IMR-90 (cell line): ENCODE measurements around the gene PSEN1. TPM values are rescaled to one million over a fixed set of nuclear protein-coding genes. Genes with fewer than 3 reads are reported as not detected.

Experiments used
- ATAC-seq: fragments of 200-7000 bp; cut with Tn5 transposase; 2 replicates; pipeline ENCODE4 v1.9.1; 2020; ENCODE audit warnings: low read depth, mild to moderate bottlenecking, moderate library complexity
- BruUV-seq: library from RNA; stranded (reverse); fragments of 400-500 nt; replicated peaks from 2 replicates; lab custom pipeline; 2021; lab: Mats Ljungman, UMichigan
- CTCF ChIA-PET: fragments of 300-600 bp; formaldehyde crosslinking; extraction: SDS; loops from one replicate; lab custom pipeline; 2021; ENCODE audit warnings: antibody characterized with exemption; lab: Yijun Ruan, JAX
- POLR2A ChIA-PET: fragments of 300-600 bp; sonication (Branson Sonifier 250); formaldehyde crosslinking; loops from one replicate; lab custom pipeline; 2022; ENCODE audit warnings: antibody characterized with exemption; ENCODE audit not compliant: unreplicated experiment; lab: Charles Lee
- DNase-seq: peaks from one replicate; pipeline ENCODE4 v3.0.0; 2013
- H2AFZ ChIP-seq: replicated peaks from 2 replicates; pipeline ENCODE3; 2013; ENCODE audit warnings: low read length, mild to moderate bottlenecking; ENCODE audit not compliant: poor library complexity
- H2AK5ac ChIP-seq: 2 replicates; pipeline ENCODE4 v1.6.1; 2013; ENCODE audit warnings: low read depth, low read length, inconsistent platforms
- H2AK9ac ChIP-seq: replicated peaks from 2 replicates; pipeline ENCODE3; 2013; ENCODE audit warnings: mild to moderate bottlenecking, low read depth, low read length, moderate library complexity; ENCODE audit not compliant: poor library complexity
- H2BK120ac ChIP-seq: 2 replicates; pipeline ENCODE4 v1.6.1; 2013; ENCODE audit warnings: low read depth, low read length, inconsistent platforms
- H2BK15ac ChIP-seq: 3 replicates; pipeline ENCODE4 v1.6.1; 2013; ENCODE audit warnings: low read depth, low read length, inconsistent platforms
- H2BK20ac ChIP-seq: 2 replicates; pipeline ENCODE4 v1.6.1; 2013; ENCODE audit warnings: low read depth, mild to moderate bottlenecking, inconsistent platforms, low read length, moderate library complexity
- H2BK5ac ChIP-seq: 2 replicates; pipeline ENCODE4 v1.6.1; 2013; ENCODE audit warnings: mild to moderate bottlenecking, low read depth, low read length, inconsistent platforms; ENCODE audit not compliant: poor library complexity, severe bottlenecking
- H3K14ac ChIP-seq: replicated peaks from 2 replicates; pipeline ENCODE4 v1.6.1; 2013; ENCODE audit warnings: low read depth, low read length, inconsistent platforms
- H3K18ac ChIP-seq: 2 replicates; pipeline ENCODE4 v1.6.1; 2013; ENCODE audit warnings: low read depth, low read length, control low read depth
- H3K23ac ChIP-seq: 2 replicates; pipeline ENCODE4 v1.6.1; 2013; ENCODE audit warnings: low read depth, low read length, inconsistent platforms
- H3K27ac ChIP-seq: 2 replicates; pipeline ENCODE4 v1.5.1; 2013; ENCODE audit warnings: mild to moderate bottlenecking, control low read depth, low read length; ENCODE audit not compliant: insufficient read depth
- H3K27me3 ChIP-seq: 2 replicates; pipeline ENCODE4 v1.6.1; 2013; ENCODE audit warnings: low read length; ENCODE audit not compliant: control insufficient read depth, insufficient read depth
- H3K36me3 ChIP-seq: 2 replicates; pipeline ENCODE4 v1.6.1; 2013; ENCODE audit warnings: low read length, mixed read lengths; ENCODE audit not compliant: control insufficient read depth, insufficient read depth
- H3K4ac ChIP-seq: 2 replicates; pipeline ENCODE4 v1.6.1; 2013; ENCODE audit warnings: low read depth, low read length, inconsistent platforms
- H3K4me1 ChIP-seq: 2 replicates; pipeline ENCODE4 v1.6.1; 2013; ENCODE audit warnings: low read length, mixed read lengths; ENCODE audit not compliant: control insufficient read depth, insufficient read depth
- H3K4me2 ChIP-seq: 2 replicates; pipeline ENCODE4 v1.6.1; 2013; ENCODE audit warnings: low read depth, mild to moderate bottlenecking, control low read depth, low read length, moderate library complexity
- H3K4me3 ChIP-seq: 2 replicates; pipeline ENCODE4 v1.5.1; 2013; ENCODE audit warnings: low read depth, mild to moderate bottlenecking, control low read depth, low read length, moderate library complexity; ENCODE audit not compliant: insufficient read depth
- H3K56ac ChIP-seq: 2 replicates; pipeline ENCODE4 v1.6.1; 2013; ENCODE audit warnings: low read length, inconsistent platforms; ENCODE audit not compliant: insufficient read depth; ENCODE audit errors: extremely low read depth
- H3K79me1 ChIP-seq, 2 experiments: 2 replicates each; pipeline ENCODE4 v1.6.1; 2013; ENCODE audit warnings: low read length in 2 of 2, inconsistent platforms in 1 of 2, low read depth in 1 of 2
- H3K9ac ChIP-seq: 2 replicates; pipeline ENCODE4 v1.6.1; 2013; ENCODE audit warnings: low read depth, low read length, control low read depth
- H3K9me1 ChIP-seq: 2 replicates; pipeline ENCODE4 v1.6.1; 2013; ENCODE audit warnings: low read length, inconsistent platforms; ENCODE audit not compliant: insufficient read depth
- H3K9me3 ChIP-seq: 2 replicates; pipeline ENCODE4 v1.6.1; 2013; ENCODE audit warnings: low read length; ENCODE audit not compliant: control insufficient read depth, insufficient read depth
- H4K20me1 ChIP-seq: 2 replicates; pipeline ENCODE4 v1.6.1; 2013; ENCODE audit warnings: low read length, inconsistent platforms; ENCODE audit not compliant: insufficient read depth
- H4K5ac ChIP-seq: 2 replicates; pipeline ENCODE4 v1.6.1; 2013; ENCODE audit warnings: mild to moderate bottlenecking, low read depth, low read length, control low read depth
- H4K8ac ChIP-seq, 2 experiments: 2 replicates each; pipeline ENCODE4 v1.6.1; 2013; ENCODE audit warnings: low read depth in 2 of 2, low read length in 2 of 2, control low read depth in 1 of 2, inconsistent platforms in 1 of 2
- H4K91ac ChIP-seq: 2 replicates; pipeline ENCODE4 v1.6.1; 2013; ENCODE audit warnings: low read depth, low read length, inconsistent platforms; ENCODE audit not compliant: insufficient read depth
- CEBPB ChIP-seq: IDR thresholded peaks from 2 replicates; pipeline ENCODE4 v1.6.1; 2012; ENCODE audit warnings: low read depth, low read length, improper control_type of control experiment
- CHD1 ChIP-seq: IDR thresholded peaks from 2 replicates; pipeline ENCODE4 v1.6.1; 2012; ENCODE audit warnings: low read depth, low read length, improper control_type of control experiment
- FOS ChIP-seq: fragments of 150-350 bp; IDR thresholded peaks from 2 replicates; pipeline ENCODE4 v1.6.1; 2016; ENCODE audit warnings: low read depth, low read length
- MAFK ChIP-seq: IDR thresholded peaks from 2 replicates; pipeline ENCODE4 v1.6.1; 2012; ENCODE audit warnings: low read depth, low read length, improper control_type of control experiment
- MAZ ChIP-seq: IDR thresholded peaks from 2 replicates; pipeline ENCODE4 v1.6.1; 2012; ENCODE audit warnings: low read depth, mild to moderate bottlenecking, low read length, improper control_type of control experiment, moderate library complexity, borderline replicate concordance
- MXI1 ChIP-seq: IDR thresholded peaks from 2 replicates; pipeline ENCODE4 v1.6.1; 2012; ENCODE audit warnings: low read depth, mild to moderate bottlenecking, low read length, moderate library complexity, borderline replicate concordance
- NFE2L2 ChIP-seq: fragments of 150-350 bp; IDR thresholded peaks from 2 replicates; pipeline ENCODE4 v1.6.1; 2016; ENCODE audit warnings: low read depth, mild to moderate bottlenecking, low read length
- RAD21 ChIP-seq: IDR thresholded peaks from 2 replicates; pipeline ENCODE4 v1.6.1; 2012; ENCODE audit warnings: low read length, improper control_type of control experiment
- RCOR1 ChIP-seq: IDR thresholded peaks from 2 replicates; pipeline ENCODE4 v1.6.1; 2012; ENCODE audit warnings: mild to moderate bottlenecking, low read length, improper control_type of control experiment; ENCODE audit not compliant: insufficient replicate concordance
- RFX5 ChIP-seq: IDR thresholded peaks from 2 replicates; pipeline ENCODE4 v1.8.0; 2012; ENCODE audit warnings: low read depth, mild to moderate bottlenecking, low read length, moderate library complexity
- SMC3 ChIP-seq: fragments of 150-350 bp; IDR thresholded peaks from 2 replicates; pipeline ENCODE4 v1.6.1; 2016; ENCODE audit warnings: low read depth, mild to moderate bottlenecking, antibody characterized with exemption, low read length, moderate library complexity
- WGBS, 2 experiments: methylation state at CpG; one replicate each; pipeline versions ENCODE4 v1.1.5 to v1.1.7; 2013; ENCODE audit warnings: missing lambda C conversion rate in 2 of 2; ENCODE audit not compliant: insufficient read length in 1 of 2; ENCODE audit errors: extremely low coverage in 2 of 2; 5-methylcytosine and 5-hydroxymethylcytosine counted together
- dilution Hi-C: fragments of 300-500 bp; cut with HindIII; formaldehyde crosslinking; loops from one replicate; pipeline ENCODE4 v1.14.3; 2018; ENCODE audit warnings: low sequenced_read_pairs; ENCODE audit not compliant: unreplicated experiment
- in situ Hi-C: fragments of 300-500 bp; cut with MboI; formaldehyde crosslinking; loops from 3 replicates; pipeline ENCODE4 v1.14.3; 2019; ENCODE audit warnings: low sequenced_read_pairs, inconsistent platforms, mixed read lengths
- intact Hi-C: fragments of 100-400 bp; cut with micrococcal nuclease; formaldehyde crosslinking; loops from 2 replicates; pipeline ENCODE4 v1.10.0; 2022
- polyA plus RNA-seq, 3 experiments: library from polyadenylated mRNA; depleted of rRNA; stranded (reverse); fragments of >200 nt; gene quantifications; 2 replicates each; pipeline ENCODE4 v1.2.3, GENCODE V29; 2012; ENCODE audit warnings: low replicate concordance in 1 of 3
- total RNA-seq: library from RNA; depleted of rRNA; stranded (reverse); fragments of >200 nt; gene quantifications from 2 replicates; pipeline ENCODE4 v1.2.3, GENCODE V29; 2012
- TF ChIP-seq, protein P1 (sequence below): fragments of 150-350 bp; IDR thresholded peaks from 2 replicates; pipeline ENCODE4 v1.6.1; 2017; ENCODE audit warnings: mild to moderate bottlenecking, antibody characterized with exemption, low read length, low read depth
- TF ChIP-seq, protein P2 (sequence below): conservative IDR thresholded peaks from 2 replicates; pipeline ENCODE4 v1.5.1; 2012; ENCODE audit warnings: mild to moderate bottlenecking, low read depth, low read length, improper control_type of control experiment
- TF ChIP-seq, protein P3 (sequence below): fragments of 150-350 bp; IDR thresholded peaks from 2 replicates; pipeline ENCODE4 v1.6.1; 2016; ENCODE audit warnings: low read depth, mild to moderate bottlenecking, low read length, moderate library complexity, borderline replicate concordance

The PSEN1 gene
- total and polyA plus RNA-seq, 2 of the 4 experiments (the other 2 are of a cell fraction), result 14.8 to 62.7 TPM

DNA sequence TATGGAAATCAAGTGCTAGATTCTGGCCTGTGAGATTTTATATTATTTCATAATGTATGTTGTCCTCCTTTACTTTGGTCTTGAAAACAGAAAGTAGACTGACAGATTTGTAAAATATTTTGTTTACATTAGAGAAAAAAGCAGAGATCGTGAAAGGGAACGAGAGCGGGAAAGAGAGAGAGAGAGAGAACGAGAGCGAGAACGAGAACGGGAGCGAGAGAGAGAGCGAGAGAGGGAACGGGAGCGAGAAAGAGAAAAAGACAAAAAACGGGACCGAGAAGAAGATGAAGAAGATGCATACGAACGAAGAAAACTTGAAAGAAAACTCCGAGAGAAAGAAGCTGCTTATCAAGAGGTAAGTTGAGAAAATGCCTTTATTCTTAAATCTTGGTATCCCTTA, 30.6 kb upstream of the PSEN1 start:
- Histone ChIP-seq H3K4me2 (no peak overlapping the region), H3K9me1 (no peaks in the 10 kb centered on the region), H4K91ac (no peak overlapping the region), H3K23ac (no peak overlapping the region), H3K4me3 (no peak overlapping the region), H2BK15ac (no peak overlapping the region), H2AK5ac (no peak overlapping the region), H3K9ac (no peak overlapping the region), H3K14ac (no peak overlapping the region), H3K56ac (no peak overlapping the region), H2BK120ac (no peak overlapping the region), H3K18ac (no peak overlapping the region), H3K36me3 (peaks cover 48% of the 10 kb centered on the region), H4K20me1 (no peaks in the 10 kb centered on the region), H3K27ac (no peak overlapping the region), H3K9me3 (no peaks in the 10 kb centered on the region), H4K5ac (no peak overlapping the region), H3K27me3 (no peaks in the 10 kb centered on the region), H3K4me1 (no peaks in the 10 kb centered on the region), H4K8ac (no peak overlapping the region), H2BK5ac (no peak overlapping the region), H2BK20ac (no peak overlapping the region), H3K79me1 (peaks cover 17 to 23% of the 10 kb centered on the region in 2 experiments), H2AK9ac (no peak overlapping the region), H3K4ac (no peak overlapping the region), H2AFZ (no peak overlapping the region)
- ChIA-PET CTCF (no interaction called here), POLR2A (no interaction called here)
- TF ChIP-seq SMC3 (no peak), RFX5 (no peak), CEBPB (no peak), MAZ (no peak), NFE2L2 (no peak), RCOR1 (no peak), MAFK (no peak), FOS (no peak), MXI1 (no peak), RAD21 (no peak), CHD1 (no peak)
- TF ChIP-seq, protein P1, sequence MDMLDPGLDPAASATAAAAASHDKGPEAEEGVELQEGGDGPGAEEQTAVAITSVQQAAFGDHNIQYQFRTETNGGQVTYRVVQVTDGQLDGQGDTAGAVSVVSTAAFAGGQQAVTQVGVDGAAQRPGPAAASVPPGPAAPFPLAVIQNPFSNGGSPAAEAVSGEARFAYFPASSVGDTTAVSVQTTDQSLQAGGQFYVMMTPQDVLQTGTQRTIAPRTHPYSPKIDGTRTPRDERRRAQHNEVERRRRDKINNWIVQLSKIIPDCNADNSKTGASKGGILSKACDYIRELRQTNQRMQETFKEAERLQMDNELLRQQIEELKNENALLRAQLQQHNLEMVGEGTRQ, result no peak
- TF ChIP-seq, protein P2, sequence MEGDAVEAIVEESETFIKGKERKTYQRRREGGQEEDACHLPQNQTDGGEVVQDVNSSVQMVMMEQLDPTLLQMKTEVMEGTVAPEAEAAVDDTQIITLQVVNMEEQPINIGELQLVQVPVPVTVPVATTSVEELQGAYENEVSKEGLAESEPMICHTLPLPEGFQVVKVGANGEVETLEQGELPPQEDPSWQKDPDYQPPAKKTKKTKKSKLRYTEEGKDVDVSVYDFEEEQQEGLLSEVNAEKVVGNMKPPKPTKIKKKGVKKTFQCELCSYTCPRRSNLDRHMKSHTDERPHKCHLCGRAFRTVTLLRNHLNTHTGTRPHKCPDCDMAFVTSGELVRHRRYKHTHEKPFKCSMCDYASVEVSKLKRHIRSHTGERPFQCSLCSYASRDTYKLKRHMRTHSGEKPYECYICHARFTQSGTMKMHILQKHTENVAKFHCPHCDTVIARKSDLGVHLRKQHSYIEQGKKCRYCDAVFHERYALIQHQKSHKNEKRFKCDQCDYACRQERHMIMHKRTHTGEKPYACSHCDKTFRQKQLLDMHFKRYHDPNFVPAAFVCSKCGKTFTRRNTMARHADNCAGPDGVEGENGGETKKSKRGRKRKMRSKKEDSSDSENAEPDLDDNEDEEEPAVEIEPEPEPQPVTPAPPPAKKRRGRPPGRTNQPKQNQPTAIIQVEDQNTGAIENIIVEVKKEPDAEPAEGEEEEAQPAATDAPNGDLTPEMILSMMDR, result no peak
- TF ChIP-seq, protein P3, sequence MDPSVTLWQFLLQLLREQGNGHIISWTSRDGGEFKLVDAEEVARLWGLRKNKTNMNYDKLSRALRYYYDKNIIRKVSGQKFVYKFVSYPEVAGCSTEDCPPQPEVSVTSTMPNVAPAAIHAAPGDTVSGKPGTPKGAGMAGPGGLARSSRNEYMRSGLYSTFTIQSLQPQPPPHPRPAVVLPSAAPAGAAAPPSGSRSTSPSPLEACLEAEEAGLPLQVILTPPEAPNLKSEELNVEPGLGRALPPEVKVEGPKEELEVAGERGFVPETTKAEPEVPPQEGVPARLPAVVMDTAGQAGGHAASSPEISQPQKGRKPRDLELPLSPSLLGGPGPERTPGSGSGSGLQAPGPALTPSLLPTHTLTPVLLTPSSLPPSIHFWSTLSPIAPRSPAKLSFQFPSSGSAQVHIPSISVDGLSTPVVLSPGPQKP, result no peak
- in situ Hi-C loops, result no loop called here
- intact Hi-C loops, result no loop called here
- dilution Hi-C loops, result no loop called here
- ATAC-seq (no peak), DNase-seq (no peak)
- 90 to 100% methylated on average over 10 to 11 of the region's 16 CpGs for WGBS, 2 experiments
- no TSS peak for BruUV-seq
